Astrocyte (in vitro differentiated cells and primary cell): Measurements from ENCODE around the gene CDH22. TPM values are rescaled to one million over a fixed set of nuclear protein-coding genes. Genes with fewer than 3 reads are reported as not detected.

Experiments
- DNase-seq: peaks from one replicate; pipeline ENCODE4 v3.0.0-alpha.2; 2010; ENCODE audit warnings: low read depth
- FAIRE-seq: peaks from 2 replicates; lab custom pipeline; 2011; peaks lifted over from hg19 to GRCh38; lab: Jason Lieb, UNC
- H2AFZ ChIP-seq: 2 replicates; pipeline ENCODE4 v1.6.0; 2012; ENCODE audit warnings: low read depth, low read length, inconsistent platforms
- H3K27ac ChIP-seq: 2 replicates; pipeline ENCODE4 v1.5.1; 2011; ENCODE audit warnings: low read depth, low read length, inconsistent platforms
- H3K27me3 ChIP-seq: 2 replicates; pipeline ENCODE4 v1.6.0; 2011; ENCODE audit warnings: low read length, inconsistent platforms; ENCODE audit not compliant: insufficient read depth
- H3K36me3 ChIP-seq: 2 replicates; pipeline ENCODE4 v1.5.1; 2011; ENCODE audit warnings: low read length, inconsistent platforms; ENCODE audit not compliant: insufficient read depth
- H3K4me1 ChIP-seq: 2 replicates; pipeline ENCODE4 v1.5.1; 2011; ENCODE audit warnings: low read length, inconsistent platforms; ENCODE audit not compliant: insufficient read depth
- H3K4me2 ChIP-seq: 2 replicates; pipeline ENCODE4 v1.6.0; 2012; ENCODE audit warnings: low read length, inconsistent platforms
- H3K4me3 ChIP-seq: 2 replicates; pipeline ENCODE4 v1.5.1; 2011; ENCODE audit warnings: low read depth, mild to moderate bottlenecking, low read length, inconsistent platforms; ENCODE audit not compliant: insufficient read depth
- H3K79me2 ChIP-seq: 2 replicates; pipeline ENCODE4 v1.6.0; 2012; ENCODE audit warnings: mild to moderate bottlenecking, low read length, inconsistent platforms; ENCODE audit not compliant: insufficient read depth
- H3K9ac ChIP-seq: 2 replicates; pipeline ENCODE4 v1.6.0; 2012; ENCODE audit warnings: mild to moderate bottlenecking, low read length, inconsistent platforms
- H3K9me3 ChIP-seq: 2 replicates; pipeline ENCODE4 v1.5.1; 2012; ENCODE audit warnings: low read depth, mild to moderate bottlenecking, low read length, inconsistent platforms; ENCODE audit not compliant: insufficient read depth
- H4K20me1 ChIP-seq: 2 replicates; pipeline ENCODE4 v1.6.0; 2012; ENCODE audit warnings: low read length, inconsistent platforms; ENCODE audit not compliant: insufficient read depth
- H3K27ac Mint-ChIP-seq: one replicate; pipeline ENCODE4 v1.8.0; 2021; ENCODE audit warnings: mild to moderate bottlenecking, mixed read lengths; ENCODE audit not compliant: unreplicated experiment
- H3K27me3 Mint-ChIP-seq: one replicate; pipeline ENCODE4 v1.8.0; 2021; ENCODE audit warnings: low read depth, mixed read lengths; ENCODE audit not compliant: unreplicated experiment
- H3K36me3 Mint-ChIP-seq: one replicate; pipeline ENCODE4 v1.8.0; 2021; ENCODE audit warnings: low read depth, mixed read lengths; ENCODE audit not compliant: unreplicated experiment
- H3K4me1 Mint-ChIP-seq: one replicate; pipeline ENCODE4 v1.8.0; 2021; ENCODE audit warnings: low read depth, mixed read lengths; ENCODE audit not compliant: unreplicated experiment
- H3K4me3 Mint-ChIP-seq: one replicate; pipeline ENCODE4 v1.8.0; 2021; ENCODE audit warnings: mild to moderate bottlenecking, moderate library complexity, mixed read lengths; ENCODE audit not compliant: unreplicated experiment
- H3K9me3 Mint-ChIP-seq: one replicate; pipeline ENCODE4 v1.8.0; 2021; ENCODE audit warnings: mild to moderate bottlenecking, mixed read lengths; ENCODE audit not compliant: unreplicated experiment
- EZH2 ChIP-seq: IDR thresholded peaks from 2 replicates; pipeline ENCODE4 v1.6.1; 2012; ENCODE audit warnings: mild to moderate bottlenecking, low read length, inconsistent platforms; ENCODE audit not compliant: insufficient read depth
- total RNA-seq: library from RNA; stranded (reverse); gene quantifications from 2 replicates; pipeline ENCODE4 v1.2.1, GENCODE V29; 2021
- TF ChIP-seq, protein P1 (sequence below): IDR thresholded peaks from 2 replicates; pipeline ENCODE4 v1.5.1; 2011; ENCODE audit warnings: low read depth, mild to moderate bottlenecking, inconsistent platforms, low read length, moderate library complexity; ENCODE audit not compliant: insufficient read depth

The CDH22 gene
- total RNA-seq, 1 donor from 2014 or later, result not detected

DNA sequence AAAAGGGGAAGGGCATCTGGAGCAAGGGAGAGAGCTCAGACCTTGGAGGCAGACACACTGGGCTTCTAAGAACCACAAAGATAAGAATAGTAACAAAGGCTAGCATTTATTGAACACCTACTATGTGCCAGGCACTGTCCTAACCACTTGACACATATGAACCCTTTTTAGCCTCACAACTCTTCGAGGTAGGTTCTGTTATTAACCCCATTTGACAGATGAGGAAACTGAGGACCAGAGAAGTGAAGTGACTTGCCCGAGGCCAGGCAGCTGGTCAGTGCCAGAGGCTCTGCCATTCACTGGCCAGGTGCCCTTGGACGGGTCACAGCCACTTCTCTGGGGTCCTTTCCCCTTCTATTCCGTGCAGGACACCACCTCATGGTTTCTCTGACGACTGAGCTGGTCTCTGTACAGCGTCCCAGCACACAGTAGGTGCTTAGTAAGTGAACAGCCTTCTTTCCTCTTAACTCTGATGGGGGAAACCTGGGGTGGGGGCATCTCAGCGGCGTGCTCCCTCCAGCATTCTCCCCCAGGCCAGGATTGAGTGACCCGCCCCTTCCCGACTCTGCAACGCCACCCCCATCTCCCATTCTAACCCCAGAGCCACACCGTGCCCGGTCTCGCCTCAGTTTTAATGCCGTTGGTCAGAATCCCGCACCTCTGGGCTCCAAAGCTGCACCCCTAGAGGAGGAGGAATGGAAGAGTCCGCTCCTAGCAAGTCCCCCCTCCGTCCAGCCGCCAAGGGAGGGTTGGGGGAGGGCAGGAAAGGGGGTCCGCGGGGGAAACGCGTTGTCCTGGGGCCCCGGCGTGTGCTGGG is 134.4 kb downstream of the CDH22 start:
- Mint-ChIP-seq H3K27me3 (peaks cover 89% of the 10 kb centered on the region), H3K9me3 (no peaks in the 10 kb centered on the region), H3K27ac (no peak overlapping the region), H3K36me3 (no peaks in the 10 kb centered on the region), H3K4me1 (no peaks in the 10 kb centered on the region), H3K4me3 (no peak overlapping the region)
- Histone ChIP-seq H3K36me3 (no peaks in the 10 kb centered on the region), H3K4me2 (no peak overlapping the region), H3K27ac (no peak overlapping the region), H3K27me3 (peaks cover 41% of the 10 kb centered on the region), H3K9ac (no peak overlapping the region), H3K9me3 (peaks cover 4% of the 10 kb centered on the region), H3K4me1 (no peaks in the 10 kb centered on the region), H3K79me2 (no peaks in the 10 kb centered on the region), H3K4me3 (no peak overlapping the region), H2AFZ (peak overlapping the region; percentile 34), H4K20me1 (no peaks in the 10 kb centered on the region)
- DNase-seq (no peak), FAIRE-seq (no peak)
- TF ChIP-seq, protein P1, sequence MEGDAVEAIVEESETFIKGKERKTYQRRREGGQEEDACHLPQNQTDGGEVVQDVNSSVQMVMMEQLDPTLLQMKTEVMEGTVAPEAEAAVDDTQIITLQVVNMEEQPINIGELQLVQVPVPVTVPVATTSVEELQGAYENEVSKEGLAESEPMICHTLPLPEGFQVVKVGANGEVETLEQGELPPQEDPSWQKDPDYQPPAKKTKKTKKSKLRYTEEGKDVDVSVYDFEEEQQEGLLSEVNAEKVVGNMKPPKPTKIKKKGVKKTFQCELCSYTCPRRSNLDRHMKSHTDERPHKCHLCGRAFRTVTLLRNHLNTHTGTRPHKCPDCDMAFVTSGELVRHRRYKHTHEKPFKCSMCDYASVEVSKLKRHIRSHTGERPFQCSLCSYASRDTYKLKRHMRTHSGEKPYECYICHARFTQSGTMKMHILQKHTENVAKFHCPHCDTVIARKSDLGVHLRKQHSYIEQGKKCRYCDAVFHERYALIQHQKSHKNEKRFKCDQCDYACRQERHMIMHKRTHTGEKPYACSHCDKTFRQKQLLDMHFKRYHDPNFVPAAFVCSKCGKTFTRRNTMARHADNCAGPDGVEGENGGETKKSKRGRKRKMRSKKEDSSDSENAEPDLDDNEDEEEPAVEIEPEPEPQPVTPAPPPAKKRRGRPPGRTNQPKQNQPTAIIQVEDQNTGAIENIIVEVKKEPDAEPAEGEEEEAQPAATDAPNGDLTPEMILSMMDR, result no peak
- TF ChIP-seq EZH2, result no peak

DNA sequence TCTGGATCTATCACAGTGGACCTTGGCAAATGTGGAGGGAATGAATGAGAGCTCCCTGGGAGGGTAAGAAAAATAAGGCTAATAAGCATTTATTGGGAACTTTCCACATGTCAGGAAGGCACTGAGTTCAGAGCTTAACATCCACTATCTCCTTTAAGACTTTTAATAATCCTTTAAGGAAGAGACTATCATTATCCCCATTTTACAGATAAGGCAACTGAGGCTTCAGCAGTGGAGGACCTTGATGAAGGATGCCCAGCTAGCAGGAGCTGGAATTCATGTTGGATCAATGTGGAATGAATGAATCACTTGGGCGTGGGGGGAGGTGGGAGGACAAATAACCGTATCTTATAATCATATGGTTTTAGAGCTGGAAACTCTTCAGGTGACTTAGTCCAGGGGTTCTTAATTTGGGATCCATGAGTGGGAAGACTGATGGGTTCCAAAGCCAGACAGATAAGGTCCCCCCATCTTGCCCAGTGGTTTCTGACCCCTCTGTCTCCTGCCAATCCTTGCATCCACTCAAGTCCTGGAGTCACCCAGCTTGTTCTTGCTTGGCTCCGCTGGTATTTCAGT is 135.2 kb downstream of the CDH22 start:
- Mint-ChIP-seq H3K4me1 (no peaks in the 10 kb centered on the region), H3K27me3 (peaks cover 87% of the 10 kb centered on the region), H3K27ac (no peak overlapping the region), H3K9me3 (no peaks in the 10 kb centered on the region), H3K4me3 (no peak overlapping the region), H3K36me3 (no peaks in the 10 kb centered on the region)
- H3K4me2 ChIP-seq, result no peak overlapping the region
- H3K9me3 ChIP-seq, result peaks cover 4% of the 10 kb centered on the region
- peaks cover 41% of the 10 kb centered on the region for H3K27me3 ChIP-seq
- no peak overlapping the region for H2AFZ ChIP-seq
- H3K79me2 ChIP-seq, result no peaks in the 10 kb centered on the region
- no peaks in the 10 kb centered on the region for H3K4me1 ChIP-seq
- no peaks in the 10 kb centered on the region for H3K36me3 ChIP-seq
- H3K27ac ChIP-seq, result no peak overlapping the region
- no peaks in the 10 kb centered on the region for H4K20me1 ChIP-seq
- no peak overlapping the region for H3K4me3 ChIP-seq
- TF ChIP-seq, protein P1, result no peak
- TF ChIP-seq EZH2, result no peak
- H3K9ac ChIP-seq, result no peak overlapping the region
- FAIRE-seq (no peak), DNase-seq (no peak)

DNA sequence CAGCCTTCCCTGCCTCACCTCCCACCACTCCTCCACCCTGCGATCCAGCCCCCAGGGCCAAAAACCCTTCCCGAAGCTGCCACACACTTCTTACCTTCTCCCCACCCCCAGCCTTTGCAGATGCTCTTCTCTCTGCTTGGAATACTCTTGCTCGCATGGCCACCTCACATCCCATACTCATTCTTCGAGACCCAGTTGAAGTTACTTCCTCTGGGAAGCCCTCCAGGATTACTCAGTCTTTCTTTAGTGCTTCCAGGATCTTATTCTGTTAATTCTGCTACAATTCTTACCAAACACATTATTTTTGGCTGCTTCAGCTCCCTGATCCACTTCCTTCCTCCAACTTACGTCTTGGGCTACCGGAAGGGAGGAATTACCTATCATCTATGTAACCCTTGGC is 135.8 kb downstream of the CDH22 start:
- FAIRE-seq, result no peak
- Histone ChIP-seq H3K27me3 (peaks cover 41% of the 10 kb centered on the region), H3K79me2 (no peaks in the 10 kb centered on the region), H3K4me1 (no peaks in the 10 kb centered on the region), H3K27ac (no peak overlapping the region), H3K9ac (no peak overlapping the region), H3K4me3 (no peak overlapping the region), H2AFZ (no peak overlapping the region), H3K36me3 (no peaks in the 10 kb centered on the region), H3K9me3 (peaks cover 4% of the 10 kb centered on the region), H4K20me1 (no peaks in the 10 kb centered on the region), H3K4me2 (no peak overlapping the region)
- H3K9me3 Mint-ChIP-seq, result no peaks in the 10 kb centered on the region
- no peaks in the 10 kb centered on the region for H3K4me1 Mint-ChIP-seq
- DNase-seq, result no peak
- H3K27me3 Mint-ChIP-seq, result peaks cover 83% of the 10 kb centered on the region
- H3K27ac Mint-ChIP-seq, result no peak overlapping the region
- H3K4me3 Mint-ChIP-seq, result no peak overlapping the region
- no peak for TF ChIP-seq EZH2
- TF ChIP-seq, protein P1, result no peak
- H3K36me3 Mint-ChIP-seq, result no peaks in the 10 kb centered on the region
